GM19328 (cell line): Measurements from ENCODE around the gene MAPK8IP3.

ENCODE experiments used
- ATAC-seq: cut with Tn5 transposase; IDR thresholded peaks from one replicate; pipeline ENCODE4 v1.9.1; 2021; ENCODE audit warnings: mild to moderate bottlenecking, moderate library complexity; ENCODE audit not compliant: unreplicated experiment

Gene MAPK8IP3

GRCh38 chr16:1705688-1706385, at the start of gene MAPK8IP3:
MAPK8IP3 (plus strand) TSS chr16:1706195; CDS start chr16:1706340, 145 bp downstream.
- peak; percentile 86 for ATAC-seq

- no peak for ATAC-seq
Measured at GRCh38 chr16:1656808-1657617, 49.0 kb upstream of the MAPK8IP3 start.

GRCh38 chr16:1657841-1658240, 48.2 kb upstream of the MAPK8IP3 start:
- ATAC-seq, result no peak

GRCh38 chr16:1659031-1659430, 47.0 kb upstream of the MAPK8IP3 start:
- ATAC-seq, result no peak

- ATAC-seq, result no peak
Measured at GRCh38 chr16:1661826-1662225, 44.2 kb upstream of the MAPK8IP3 start.

GRCh38 chr16:1662543-1662942, 43.5 kb upstream of the MAPK8IP3 start:
- ATAC-seq, result no peak

- ATAC-seq, result no peak
Measured at GRCh38 chr16:1665829-1666228, 40.2 kb upstream of the MAPK8IP3 start.

- ATAC-seq, result no peak
Measured at GRCh38 chr16:1666316-1666715, 39.7 kb upstream of the MAPK8IP3 start.

- no peak for ATAC-seq
Measured at GRCh38 chr16:1667271-1667670, 38.7 kb upstream of the MAPK8IP3 start.

GRCh38 chr16:1667916-1668315, 38.1 kb upstream of the MAPK8IP3 start:
- no peak for ATAC-seq

GRCh38 chr16:1668612-1669319, 37.2 kb upstream of the MAPK8IP3 start:
- no peak for ATAC-seq

- no peak for ATAC-seq
Measured at GRCh38 chr16:1669698-1670097, 36.3 kb upstream of the MAPK8IP3 start.

- no peak for ATAC-seq
Measured at GRCh38 chr16:1670371-1670770, 35.6 kb upstream of the MAPK8IP3 start.

- ATAC-seq, result no peak
Measured at GRCh38 chr16:1670866-1671265, 35.1 kb upstream of the MAPK8IP3 start.

GRCh38 chr16:1673424-1674151, 32.4 kb upstream of the MAPK8IP3 start:
- no peak for ATAC-seq

- no peak for ATAC-seq
Measured at GRCh38 chr16:1674306-1674705, 31.7 kb upstream of the MAPK8IP3 start.

GRCh38 chr16:1674751-1675664, 31.0 kb upstream of the MAPK8IP3 start:
- ATAC-seq, result no peak

GRCh38 chr16:1676661-1677060, 29.3 kb upstream of the MAPK8IP3 start:
- no peak for ATAC-seq

- ATAC-seq, result no peak
Measured at GRCh38 chr16:1677339-1677738, 28.7 kb upstream of the MAPK8IP3 start.

GRCh38 chr16:1677942-1678499, 28.0 kb upstream of the MAPK8IP3 start, which contains the start of gene JPT2:
JPT2 (plus strand) TSS chr16:1678279; CDS start chr16:1678313, 34 bp downstream.
- ATAC-seq, result peak; percentile 86
